NCI-H82 treated with DMSO at 0.1 percent for 48 hours (cell line): ENCODE results near the gene SMG7.

Experiments
- DNase-seq: peaks from one replicate; lab custom pipeline; 2025; ENCODE audit not compliant: unreplicated experiment; lab: John Stamatoyannopoulos, UW

SMG7 gene

DNA sequence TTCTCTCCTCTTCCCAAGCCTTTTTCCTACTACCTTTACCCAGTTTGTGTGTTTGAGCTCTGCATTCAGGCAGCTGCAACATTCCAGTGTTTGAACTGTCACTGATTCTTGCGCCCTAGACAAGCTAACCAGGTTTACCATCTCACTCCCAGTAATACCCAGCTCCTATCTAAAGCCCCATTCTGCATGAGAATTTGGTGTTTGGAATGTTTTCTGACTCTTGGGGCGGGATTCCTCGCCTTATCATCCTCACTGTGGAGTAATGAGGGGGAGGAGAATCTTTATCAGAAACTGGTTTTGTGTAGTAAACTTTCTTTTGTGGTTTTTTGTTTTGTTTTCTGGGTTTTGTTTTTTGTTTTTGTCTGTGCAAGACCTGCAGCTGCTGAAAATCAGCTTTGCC lies 81.5 kb downstream of the SMG7 start:
- no peak for DNase-seq

DNA sequence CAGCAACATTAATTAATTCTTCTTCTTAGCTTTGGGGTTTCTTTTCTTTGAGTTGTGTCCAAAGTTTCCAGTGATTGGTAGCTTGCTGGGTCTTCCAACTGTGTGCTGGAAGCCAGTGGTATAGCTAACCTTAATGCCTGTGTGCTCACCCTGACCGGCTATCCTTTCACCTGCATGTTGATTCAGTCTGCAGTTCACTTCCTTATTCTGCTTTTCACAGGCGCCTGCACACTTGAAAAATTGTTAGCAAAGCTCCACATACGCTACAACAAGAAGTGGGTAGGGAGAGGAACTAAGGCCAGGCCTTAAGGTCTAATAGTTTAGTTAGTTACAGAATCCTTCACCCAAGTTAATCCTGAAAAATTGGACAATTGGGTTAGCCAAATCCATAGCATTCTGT lies 82.3 kb downstream of the SMG7 start:
- no peak for DNase-seq

- DNase-seq, result no peak
These were observed 86.8 kb downstream of the SMG7 start for GRCh38 chr1:183559061-183559460.

DNA sequence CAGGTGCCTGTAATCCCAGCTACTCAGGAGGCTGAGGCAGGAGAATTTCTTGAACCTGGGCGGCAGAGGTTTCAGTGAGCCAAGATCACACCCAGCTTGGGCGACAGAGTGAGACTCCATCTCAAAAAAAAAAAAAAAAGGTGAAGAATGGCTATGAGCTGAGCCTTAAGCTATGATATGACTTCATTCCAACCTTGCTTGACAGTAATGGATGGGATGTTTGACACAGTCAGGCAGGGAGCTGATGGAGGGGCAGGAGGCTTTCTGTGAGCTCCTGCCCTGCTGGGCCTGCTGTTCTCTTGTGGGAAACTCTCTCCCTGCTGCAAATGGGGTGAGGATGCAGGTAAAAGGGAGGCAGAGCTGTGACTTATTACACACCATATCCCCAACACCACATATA lies 90.4 kb downstream of the SMG7 start:
- DNase-seq, result no peak

- no peak for DNase-seq
These were observed 93.0 kb downstream of the SMG7 start for GRCh38 chr1:183565261-183565660.

GRCh38 chr1:183566026-183566425 lies 93.7 kb downstream of the SMG7 start:
- DNase-seq, result no peak

DNA sequence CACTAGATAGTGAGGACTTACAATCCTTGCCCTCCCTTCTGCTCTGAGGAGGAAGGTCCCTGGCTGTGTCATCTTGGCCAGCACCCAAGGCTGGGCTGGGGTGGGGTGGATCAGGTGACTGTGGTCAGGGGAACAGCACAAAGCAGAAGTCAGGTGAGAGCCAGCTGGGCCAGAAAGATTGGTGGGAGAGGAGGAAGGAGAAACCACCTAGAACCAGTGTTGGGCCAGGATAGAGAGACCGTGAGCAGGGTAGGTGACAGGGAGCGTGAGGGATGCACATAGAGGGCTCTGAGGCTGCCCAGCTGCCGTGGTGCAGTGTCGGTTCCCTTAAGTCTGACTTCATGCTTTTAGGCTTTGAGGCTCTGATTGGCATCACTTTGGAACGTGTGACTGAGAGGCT lies 95.3 kb downstream of the SMG7 start:
- no peak for DNase-seq

DNA sequence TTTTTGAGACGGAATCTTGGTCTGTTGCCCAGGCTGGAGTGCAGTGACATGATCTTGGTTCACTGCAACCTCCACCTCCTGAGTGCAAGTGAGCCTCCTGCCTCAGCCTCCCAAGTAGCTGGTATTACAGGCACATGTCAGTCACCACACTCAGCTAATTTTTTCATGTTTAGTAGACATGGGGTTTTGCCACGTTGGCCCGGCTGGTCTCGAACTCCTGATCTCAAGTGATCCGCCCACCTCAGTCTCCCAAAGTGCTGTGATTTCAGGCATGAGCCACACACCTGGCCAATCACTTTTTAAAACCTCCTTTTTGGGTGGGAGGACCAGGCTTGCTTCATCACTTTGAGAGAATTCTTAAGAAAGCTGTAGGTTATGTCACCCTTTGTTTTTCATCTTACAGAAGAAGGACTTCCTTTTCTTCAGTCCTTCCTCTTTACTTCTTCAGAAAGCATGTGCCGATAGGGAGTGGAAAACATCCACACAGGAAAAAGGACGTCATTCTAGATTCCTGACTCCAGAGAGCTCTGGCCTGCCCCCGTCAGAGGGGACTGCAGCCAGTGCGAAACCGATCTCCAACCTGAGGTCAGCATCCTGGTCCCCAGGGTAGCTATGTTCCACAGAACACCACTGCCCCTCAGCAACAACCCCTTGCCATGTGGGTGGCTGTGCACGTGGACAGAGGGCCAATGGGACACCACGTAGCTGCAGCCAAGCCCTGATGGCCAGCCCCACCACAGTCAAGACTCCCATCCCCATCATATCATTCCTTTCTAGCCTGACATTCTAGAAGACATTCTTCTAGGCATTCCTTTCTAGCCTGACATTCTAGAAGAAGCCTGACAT lies 96.1 kb downstream of the SMG7 start:
- DNase-seq, result no peak

- no peak for DNase-seq
These were observed 96.8 kb downstream of the SMG7 start for GRCh38 chr1:183569141-183569540.

DNA sequence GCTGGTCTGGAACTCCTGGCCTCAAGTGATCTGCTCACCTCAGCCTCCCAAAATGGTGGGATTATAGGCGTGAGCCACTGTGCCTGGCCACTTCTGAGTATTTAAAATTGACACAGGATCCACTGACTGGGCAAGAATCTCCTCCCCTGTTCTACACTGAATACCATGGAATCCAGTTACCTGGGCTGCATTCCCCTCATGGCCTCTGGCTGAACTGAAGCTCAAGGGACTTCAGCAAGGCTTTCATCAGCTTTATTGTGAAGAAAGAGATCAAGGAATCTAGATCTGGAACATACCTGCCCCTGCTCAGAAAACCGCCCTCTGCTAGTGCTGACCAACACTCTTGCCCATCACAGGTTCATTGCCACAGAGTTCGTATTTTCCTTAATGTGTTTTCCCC lies 97.5 kb downstream of the SMG7 start:
- DNase-seq, result no peak

- DNase-seq, result no peak
These were observed 98.2 kb downstream of the SMG7 start for GRCh38 chr1:183570451-183570850.

DNA sequence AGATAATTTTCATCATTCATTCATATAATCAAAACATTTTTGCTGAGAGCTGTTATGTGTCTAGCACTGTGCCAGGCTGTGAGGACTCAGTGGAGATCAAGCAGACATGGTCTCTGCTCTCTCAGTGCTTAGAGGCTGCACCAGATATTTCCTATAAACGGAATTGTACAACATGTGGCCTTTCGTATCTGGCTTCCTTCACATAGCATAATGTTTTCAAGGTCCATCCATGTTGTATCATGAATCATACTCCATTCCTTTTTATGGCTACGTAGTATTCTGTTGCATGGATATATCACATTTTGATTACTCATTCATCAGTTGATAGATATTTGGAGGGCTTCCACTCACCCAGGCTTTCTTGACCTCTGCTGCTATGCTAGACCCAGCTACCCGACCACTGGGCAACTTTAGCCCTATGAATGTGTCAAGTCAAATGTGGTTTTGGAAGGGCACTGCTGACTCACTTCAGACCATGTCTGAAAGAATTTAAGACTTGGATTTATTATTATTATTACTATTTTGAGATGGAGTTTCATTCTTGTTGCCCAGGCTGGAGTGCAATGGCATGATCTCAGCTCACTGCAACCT lies 99.5 kb downstream of the SMG7 start:
- no peak for DNase-seq

DNA sequence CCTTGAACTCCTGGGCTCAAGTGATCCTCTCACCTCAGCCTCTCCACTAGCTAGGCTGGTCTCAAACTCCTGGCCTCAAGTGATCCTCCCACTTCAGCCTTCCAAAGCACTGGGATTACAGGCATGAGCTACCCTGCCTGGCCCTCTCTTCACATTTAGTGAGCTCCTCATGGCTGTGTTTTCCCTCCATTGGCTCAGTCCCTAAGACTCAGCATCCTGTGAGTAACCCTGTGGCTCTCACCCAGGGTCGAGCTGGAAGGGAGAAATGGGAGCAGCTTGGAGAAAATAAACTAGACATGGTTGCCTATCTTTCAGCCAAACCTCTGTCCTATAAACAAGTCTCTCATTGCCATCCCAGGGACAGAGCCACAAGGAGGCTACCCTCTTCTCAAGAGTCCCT lies 100.4 kb downstream of the SMG7 start:
- DNase-seq, result no peak

DNA sequence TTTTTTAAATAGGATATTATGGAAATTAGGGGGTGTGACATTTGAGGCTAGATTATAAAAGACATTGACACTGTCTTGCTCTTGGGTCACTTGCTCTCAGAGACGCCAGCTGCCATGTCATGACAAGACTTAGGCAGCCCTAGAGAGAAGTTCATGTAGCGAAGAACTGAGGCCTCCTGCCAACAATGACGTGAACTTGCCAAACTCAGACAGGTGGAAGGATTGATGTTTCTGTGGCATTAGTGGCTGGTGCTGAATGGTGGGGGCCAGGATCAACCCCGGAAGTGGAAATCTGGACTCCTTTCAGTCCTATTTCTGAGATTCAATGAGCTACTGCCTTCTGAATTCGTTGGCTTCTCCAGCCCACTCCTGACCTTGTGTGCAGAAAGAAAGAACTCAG lies 103.3 kb downstream of the SMG7 start:
- no peak for DNase-seq

- DNase-seq, result no peak
These were observed 104.2 kb downstream of the SMG7 start for GRCh38 chr1:183576537-183576936.

- DNase-seq, result no peak
These were observed 105.7 kb downstream of the SMG7 start for GRCh38 chr1:183577897-183578465.

DNA sequence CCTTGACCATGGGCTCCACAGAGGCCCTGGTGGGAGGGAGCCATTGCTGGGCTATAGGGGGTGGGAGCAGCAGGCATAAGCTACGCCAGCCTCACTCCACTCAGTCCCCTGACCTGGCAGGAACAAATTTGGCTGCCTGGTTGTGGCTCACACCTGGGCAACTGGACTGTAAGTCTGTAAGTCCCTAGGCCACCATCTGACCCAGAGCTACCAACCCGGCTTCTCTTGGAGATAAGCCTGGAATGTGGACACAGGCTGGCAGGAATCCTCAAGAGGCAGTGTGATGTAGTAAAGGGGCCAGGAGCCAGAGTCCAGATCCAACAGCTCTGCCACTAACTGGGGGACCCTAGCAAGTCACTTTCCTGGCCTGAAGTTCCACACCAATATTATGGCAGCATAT lies 106.6 kb downstream of the SMG7 start:
- no peak for DNase-seq

DNA sequence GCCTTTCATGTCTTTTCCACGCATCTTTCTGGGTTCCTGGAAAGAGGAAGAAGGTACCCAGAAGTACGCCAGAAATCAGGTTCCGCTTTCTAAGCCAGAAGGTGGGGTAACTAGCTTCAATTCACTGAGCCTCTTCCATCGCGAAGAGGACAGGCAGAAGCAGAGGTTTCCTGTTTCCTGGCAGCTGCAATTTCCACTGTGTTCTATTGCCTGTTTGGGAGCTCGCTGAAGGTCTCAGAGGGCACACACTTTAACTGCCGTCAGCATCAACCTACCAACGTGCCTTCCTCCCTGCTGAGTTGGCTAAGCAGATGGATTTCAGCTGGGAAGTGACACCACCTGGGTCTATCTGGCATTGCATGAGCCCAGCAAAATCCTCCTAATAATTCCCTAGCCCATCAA lies 108.0 kb downstream of the SMG7 start:
- no peak for DNase-seq

DNA sequence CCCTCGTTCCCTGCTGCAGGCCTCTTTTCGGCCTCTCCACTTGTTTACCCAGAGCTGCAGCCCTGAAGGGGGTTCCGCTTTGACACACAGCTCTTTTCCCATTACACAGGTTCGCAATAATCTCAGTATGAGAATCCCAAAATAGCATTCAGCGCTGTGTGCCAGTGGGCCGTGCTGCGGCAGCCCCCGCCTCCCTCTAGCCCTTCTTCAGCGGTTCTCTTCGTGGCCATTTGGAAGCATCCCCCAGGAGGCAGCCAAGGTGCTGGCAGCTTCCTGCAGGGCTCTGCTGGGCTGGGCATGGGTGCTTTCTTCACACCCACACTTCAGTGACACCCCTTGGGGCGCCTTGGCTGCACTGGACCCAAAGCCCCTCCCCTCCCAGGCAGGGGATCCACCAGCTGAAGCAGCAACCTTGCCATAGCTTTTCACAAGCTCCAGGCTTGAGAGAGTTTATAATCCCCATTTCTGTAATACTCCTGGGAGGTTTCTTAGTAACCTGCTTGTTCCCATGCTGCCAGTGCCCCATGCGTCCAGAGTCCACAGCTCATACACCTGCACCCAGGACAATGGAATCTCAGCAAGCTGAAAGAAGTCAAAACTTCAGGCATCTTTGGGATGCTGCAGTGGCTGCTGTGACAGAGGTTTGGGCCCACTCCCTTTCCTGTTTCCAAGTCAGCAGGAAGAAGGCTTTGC lies 109.9 kb downstream of the SMG7 start:
- DNase-seq, result no peak

DNA sequence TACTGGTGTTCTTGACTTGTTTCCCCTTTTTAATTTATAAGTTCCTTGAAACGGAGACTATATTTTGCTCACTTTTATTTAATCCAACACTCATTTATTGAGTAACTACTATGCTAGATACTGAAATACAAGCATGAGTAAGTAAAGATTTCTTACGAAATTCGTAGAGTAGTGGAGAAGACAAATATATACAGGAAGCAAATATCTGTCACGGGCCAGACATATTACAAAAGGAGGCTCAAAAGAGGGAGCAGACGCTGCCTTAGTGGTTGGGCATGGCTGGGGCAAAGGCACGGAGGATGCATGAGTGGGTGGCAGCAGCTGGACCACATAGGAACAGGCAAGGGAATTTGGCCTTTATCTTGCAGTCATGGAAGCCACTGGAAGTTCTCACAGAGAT lies 111.2 kb downstream of the SMG7 start:
- DNase-seq, result no peak

GRCh38 chr1:183584147-183584546 lies 111.8 kb downstream of the SMG7 start:
- DNase-seq, result no peak

DNA sequence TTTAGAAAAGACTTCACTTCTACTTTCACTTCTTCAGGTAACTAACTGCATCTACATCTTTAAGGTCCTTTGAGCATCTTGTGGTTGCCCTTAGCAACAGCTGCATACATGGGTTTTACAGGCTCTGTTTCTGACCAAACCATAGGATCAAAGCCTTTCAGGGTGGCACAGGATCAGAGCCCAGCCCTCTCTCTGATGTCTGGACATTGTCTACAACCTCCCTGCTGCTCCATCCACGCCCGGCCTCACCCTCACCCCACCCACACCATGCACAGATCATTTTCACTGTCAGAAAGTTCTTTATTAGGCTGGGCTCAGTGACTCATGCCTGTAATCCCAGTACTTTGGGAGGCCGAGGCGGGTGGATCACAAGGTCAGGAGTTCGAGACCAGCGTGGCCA lies 112.7 kb downstream of the SMG7 start:
- no peak for DNase-seq
